Spleen (tissue), 7 donors: ENCODE data around the gene P2RX1.

Experiments
- POLR2A ChIP-seq, 3 donors: fragments of 450-650 bp; IDR thresholded peaks; one replicate each; pipeline ENCODE4 v1.5.1; 2017; ENCODE audit warnings: antibody characterized with exemption in 3 of 3, mild to moderate bottlenecking in 1 of 3
- POLR2AphosphoS5 ChIP-seq, 3 donors: sonication (generic); formaldehyde crosslinking; IDR thresholded peaks; one replicate each; pipeline ENCODE4 v1.5.1; 2017; ENCODE audit warnings: antibody characterized with exemption in 3 of 3
- TF ChIP-seq, protein P1 (sequence below), 11 experiments: fragments of 200-600 bp in 7 of 11; fragments of 450-650 bp in 4 of 11; sonication (generic) in 4 of 11; IDR thresholded peaks in 8 of 11; conservative IDR thresholded peaks in 3 of 11; 1 replicate in 7 of 11; 2 replicates in 4 of 11; pipeline versions ENCODE4 v1.4.0 to v1.8.0; 2016 to 2021; ENCODE audit warnings: antibody characterized with exemption in 11 of 11, inconsistent platforms in 4 of 11, mild to moderate bottlenecking in 1 of 11
- donor health status: DM: no; HTN: no; CAD: no; lungs with moderate emphysema.
- donor health status: DM: no; HTN: no; CAD: no.
- donor health status: DM: no; HTN: no; CAD: no.

DNA sequence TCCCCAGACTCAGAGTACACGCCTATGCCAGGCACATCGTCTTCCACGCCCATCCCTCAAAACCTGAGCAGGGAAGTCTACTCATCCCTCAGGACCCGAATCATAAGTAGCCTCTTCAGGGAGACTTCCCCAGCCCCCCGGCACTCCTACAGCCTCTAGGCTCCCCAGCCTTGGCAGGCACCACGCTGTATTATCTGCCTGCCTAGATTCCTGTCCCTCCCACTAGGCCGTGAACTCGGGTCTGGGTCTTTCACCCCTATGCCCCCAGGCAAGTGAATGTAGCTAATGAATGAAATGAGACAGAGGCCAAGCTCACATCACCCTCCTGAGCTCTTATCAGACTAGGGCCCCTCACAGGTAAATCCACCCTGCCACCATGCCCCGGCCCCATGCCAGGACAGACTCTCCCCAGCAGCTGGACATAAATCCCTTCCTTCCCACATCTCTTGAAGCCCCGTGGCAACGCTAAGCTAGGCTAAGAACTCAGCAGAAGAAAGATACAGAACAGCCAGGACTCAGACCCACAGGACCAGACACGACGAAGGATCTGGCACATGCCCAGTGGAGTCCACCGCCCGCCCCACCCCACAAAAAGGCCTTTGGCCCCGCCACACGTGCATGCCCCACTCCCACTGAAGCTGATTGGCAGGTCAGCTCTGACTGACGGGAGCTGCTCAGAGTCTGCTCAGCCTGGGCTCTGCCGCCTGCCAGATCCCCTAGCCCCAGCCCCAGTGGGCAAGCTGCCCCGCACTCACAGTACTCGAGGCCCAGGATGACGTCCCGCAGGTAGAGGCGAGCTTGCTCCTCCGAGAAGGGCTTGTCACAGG is 36.5 kb downstream of the P2RX1 start:
- no peak for TF ChIP-seq POLR2A (IDR thresholded peaks at IDR 0.05)
- TF ChIP-seq, protein P1, sequence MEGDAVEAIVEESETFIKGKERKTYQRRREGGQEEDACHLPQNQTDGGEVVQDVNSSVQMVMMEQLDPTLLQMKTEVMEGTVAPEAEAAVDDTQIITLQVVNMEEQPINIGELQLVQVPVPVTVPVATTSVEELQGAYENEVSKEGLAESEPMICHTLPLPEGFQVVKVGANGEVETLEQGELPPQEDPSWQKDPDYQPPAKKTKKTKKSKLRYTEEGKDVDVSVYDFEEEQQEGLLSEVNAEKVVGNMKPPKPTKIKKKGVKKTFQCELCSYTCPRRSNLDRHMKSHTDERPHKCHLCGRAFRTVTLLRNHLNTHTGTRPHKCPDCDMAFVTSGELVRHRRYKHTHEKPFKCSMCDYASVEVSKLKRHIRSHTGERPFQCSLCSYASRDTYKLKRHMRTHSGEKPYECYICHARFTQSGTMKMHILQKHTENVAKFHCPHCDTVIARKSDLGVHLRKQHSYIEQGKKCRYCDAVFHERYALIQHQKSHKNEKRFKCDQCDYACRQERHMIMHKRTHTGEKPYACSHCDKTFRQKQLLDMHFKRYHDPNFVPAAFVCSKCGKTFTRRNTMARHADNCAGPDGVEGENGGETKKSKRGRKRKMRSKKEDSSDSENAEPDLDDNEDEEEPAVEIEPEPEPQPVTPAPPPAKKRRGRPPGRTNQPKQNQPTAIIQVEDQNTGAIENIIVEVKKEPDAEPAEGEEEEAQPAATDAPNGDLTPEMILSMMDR (IDR thresholded peaks at IDR 0.05 in 8 of 11, conservative IDR thresholded peaks at IDR 0.05 in 3 of 11), result no peak
- TF ChIP-seq POLR2AphosphoS5 (IDR thresholded peaks at IDR 0.05), result no peak
